GM12865 (cell line): Measurements from ENCODE around the gene ARMC6.

ENCODE experiments used
- DNase-seq: peaks from one replicate; pipeline ENCODE4 v3.0.0; 2010; ENCODE audit warnings: low read depth
- H3K4me3 ChIP-seq: 2 replicates; pipeline ENCODE4 v1.5.1; 2011; ENCODE audit warnings: mild to moderate bottlenecking, low read depth, low read length, control low read depth
- TF ChIP-seq, protein P1 (sequence below): IDR thresholded peaks from 2 replicates; pipeline ENCODE4 v1.5.1; 2011; ENCODE audit warnings: low read length, control low read depth, low read depth, inconsistent platforms; ENCODE audit not compliant: insufficient read depth; ENCODE audit errors: missing control alignments

The ARMC6 gene

DNA sequence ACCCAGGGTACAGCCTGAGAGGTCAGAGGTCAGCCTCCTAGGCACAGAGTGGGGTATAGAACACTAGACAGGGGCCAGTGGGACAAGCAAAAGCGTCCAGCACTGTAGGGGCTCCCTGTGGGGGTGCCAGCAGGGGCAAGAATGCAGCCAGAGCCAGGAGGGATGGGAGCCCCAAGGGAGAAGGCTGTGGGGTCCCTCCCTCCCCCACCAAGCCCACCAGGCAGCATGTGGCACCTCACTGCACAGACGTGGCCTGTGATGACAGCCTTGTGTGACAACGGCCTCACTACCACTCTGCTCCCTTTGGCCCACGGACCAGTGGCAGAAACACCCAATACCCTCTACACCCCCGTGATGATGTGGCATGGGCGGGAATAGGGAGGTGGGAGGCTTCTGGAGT, 10.1 kb downstream of the ARMC6 start:
- no peak for DNase-seq
- no peak overlapping the region for H3K4me3 ChIP-seq
- TF ChIP-seq, protein P1, sequence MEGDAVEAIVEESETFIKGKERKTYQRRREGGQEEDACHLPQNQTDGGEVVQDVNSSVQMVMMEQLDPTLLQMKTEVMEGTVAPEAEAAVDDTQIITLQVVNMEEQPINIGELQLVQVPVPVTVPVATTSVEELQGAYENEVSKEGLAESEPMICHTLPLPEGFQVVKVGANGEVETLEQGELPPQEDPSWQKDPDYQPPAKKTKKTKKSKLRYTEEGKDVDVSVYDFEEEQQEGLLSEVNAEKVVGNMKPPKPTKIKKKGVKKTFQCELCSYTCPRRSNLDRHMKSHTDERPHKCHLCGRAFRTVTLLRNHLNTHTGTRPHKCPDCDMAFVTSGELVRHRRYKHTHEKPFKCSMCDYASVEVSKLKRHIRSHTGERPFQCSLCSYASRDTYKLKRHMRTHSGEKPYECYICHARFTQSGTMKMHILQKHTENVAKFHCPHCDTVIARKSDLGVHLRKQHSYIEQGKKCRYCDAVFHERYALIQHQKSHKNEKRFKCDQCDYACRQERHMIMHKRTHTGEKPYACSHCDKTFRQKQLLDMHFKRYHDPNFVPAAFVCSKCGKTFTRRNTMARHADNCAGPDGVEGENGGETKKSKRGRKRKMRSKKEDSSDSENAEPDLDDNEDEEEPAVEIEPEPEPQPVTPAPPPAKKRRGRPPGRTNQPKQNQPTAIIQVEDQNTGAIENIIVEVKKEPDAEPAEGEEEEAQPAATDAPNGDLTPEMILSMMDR, result no peak

DNA sequence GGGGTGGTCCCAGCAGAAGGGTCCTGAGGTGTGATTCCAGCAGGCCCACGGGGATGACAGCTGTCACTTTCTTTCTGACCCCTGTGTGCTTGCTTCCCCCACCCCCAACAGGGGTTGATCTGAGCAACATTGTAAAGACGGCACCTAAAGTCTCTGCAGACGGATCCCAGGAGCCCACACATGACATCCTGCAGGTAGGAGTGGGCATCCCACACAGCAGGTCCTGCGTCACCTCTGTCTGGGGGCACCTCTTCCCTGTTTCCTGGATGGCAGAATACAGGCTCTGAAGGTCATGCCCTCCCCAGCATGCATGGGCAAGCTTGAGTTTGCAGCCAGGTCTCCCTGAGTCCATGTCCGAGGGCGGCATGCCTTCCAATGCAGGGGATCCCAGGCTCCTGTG, 10.5 kb downstream of the ARMC6 start:
- TF ChIP-seq, protein P1, result no peak

DNA sequence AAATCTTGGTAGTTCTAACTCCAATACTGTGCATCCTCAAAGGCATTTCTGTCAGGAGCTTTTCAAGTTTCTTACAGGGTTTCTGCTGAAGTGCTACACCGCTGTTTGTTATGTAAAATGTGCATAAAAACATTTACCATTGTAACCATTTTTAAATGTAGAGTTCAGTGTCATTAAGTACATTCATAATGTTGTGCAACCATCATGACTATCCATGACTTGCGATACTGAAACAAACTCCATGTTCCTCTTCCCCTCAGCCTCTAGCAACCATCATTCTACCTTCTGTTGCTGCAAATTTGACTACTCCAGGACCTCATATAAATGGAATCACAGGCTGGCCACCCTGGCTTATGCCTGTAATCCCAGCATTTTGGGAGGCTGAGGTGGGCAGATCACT, 16.0 kb downstream of the ARMC6 start:
- H3K4me3 ChIP-seq, result no peak overlapping the region
- TF ChIP-seq, protein P1, result no peak
- DNase-seq, result no peak

More for the DNA sequence above, 10.5 kb downstream of the ARMC6 start:
- no peak for DNase-seq
- no peak overlapping the region for H3K4me3 ChIP-seq

DNA sequence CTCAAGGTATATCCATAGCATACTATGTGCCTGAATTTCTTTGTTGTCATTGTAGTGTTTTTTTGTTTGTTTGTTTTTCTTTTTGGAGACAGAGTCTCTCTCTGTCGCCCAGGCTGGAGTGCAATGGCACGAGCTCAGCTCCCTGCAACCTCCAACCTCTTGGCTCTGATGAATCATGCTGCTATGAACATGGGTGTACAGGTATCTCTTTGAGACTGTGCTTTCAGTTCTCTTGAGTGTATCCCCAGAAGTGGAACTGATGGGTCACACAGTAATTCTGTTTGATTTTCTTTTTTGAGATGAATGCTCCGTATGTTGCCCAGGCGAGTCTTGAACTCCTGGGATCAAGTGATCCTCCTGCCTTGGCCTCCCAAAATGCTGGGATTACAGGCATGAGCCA, 16.7 kb downstream of the ARMC6 start:
- TF ChIP-seq, protein P1, result no peak
- no peak overlapping the region for H3K4me3 ChIP-seq
- DNase-seq, result no peak

DNA sequence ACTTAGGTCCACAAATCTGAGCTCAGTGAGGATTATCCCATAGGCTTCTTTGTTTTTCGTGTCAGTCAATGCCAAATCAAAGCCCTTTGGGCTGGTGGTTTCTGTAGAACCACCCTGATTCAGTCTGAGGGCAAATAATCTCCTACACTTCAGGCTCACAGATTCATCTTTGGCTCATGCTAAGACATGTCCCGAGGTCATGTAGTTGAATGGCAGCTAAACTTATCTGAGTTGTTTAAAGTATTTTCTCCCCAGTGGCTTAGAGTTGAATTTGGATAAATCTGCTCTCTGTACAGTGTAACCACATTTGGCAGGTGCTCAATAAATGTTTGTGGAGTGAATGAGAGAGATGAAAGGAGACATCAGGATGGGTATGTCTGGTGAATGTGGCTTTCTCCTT, 17.3 kb downstream of the ARMC6 start:
- no peak for DNase-seq
- no peak overlapping the region for H3K4me3 ChIP-seq
- TF ChIP-seq, protein P1, result no peak

DNA sequence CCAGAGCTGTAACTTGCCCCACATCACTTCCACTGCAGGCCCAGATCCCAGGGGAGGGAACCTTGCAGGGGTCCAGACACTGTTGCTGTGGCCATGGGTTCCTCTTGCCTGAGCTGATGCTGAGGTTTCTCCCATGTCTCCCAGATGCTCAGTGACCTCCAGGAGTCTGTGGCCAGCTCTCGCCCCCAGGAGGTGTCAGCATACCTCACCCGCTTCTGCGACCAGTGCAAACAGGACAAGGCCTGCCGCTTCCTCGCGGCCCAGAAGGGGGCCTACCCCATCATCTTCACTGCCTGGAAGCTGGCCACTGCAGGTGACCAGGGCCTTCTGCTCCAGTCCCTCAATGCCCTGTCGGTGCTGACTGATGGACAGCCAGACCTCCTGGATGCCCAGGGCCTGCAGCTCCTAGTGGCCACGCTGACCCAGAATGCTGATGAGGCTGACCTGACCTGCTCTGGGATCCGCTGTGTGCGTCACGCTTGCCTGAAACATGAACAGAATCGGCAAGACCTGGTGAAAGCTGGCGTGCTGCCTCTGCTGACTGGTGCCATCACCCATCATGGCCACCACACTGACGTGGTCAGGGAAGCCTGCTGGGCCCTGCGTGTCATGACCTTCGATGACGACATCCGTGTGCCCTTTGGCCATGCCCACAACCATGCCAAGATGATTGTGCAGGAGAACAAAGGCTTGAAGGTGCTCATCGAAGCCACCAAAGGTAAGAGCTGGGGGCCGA, 18.2 kb downstream of the ARMC6 start:
- TF ChIP-seq, protein P1, result no peak
- no peak for DNase-seq
- H3K4me3 ChIP-seq, result no peak overlapping the region

DNA sequence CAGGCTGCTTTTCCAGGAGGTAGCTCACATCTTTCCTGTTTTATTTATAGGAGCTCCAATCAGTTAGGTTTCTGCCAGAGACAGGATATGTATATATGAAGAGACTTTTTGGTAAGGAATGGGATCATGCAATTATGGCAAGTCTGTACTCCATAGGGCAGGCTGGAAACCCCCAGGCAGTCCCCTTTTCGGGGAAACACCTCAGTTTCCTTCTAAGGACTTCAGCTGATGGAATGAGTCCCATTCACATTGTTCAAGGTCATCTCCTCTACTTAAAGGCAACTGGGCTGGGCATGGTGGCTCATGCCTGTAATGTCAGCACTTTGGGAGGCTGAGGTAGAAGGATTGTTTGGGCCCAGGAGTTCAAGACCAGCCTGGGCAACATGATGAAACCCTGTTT, 19.5 kb downstream of the ARMC6 start:
- TF ChIP-seq, protein P1, result no peak
- no peak for DNase-seq
- H3K4me3 ChIP-seq, result no peak overlapping the region
